IMR-90 (cell line): ENCODE results near the gene DNAH8. TPM values are rescaled to one million over a fixed set of nuclear protein-coding genes. Genes with fewer than 3 reads are reported as not detected.

Experiments
- ATAC-seq: fragments of 200-7000 bp; cut with Tn5 transposase; 2 replicates; pipeline ENCODE4 v1.9.1; 2020; ENCODE audit warnings: low read depth, mild to moderate bottlenecking, moderate library complexity
- BruUV-seq: library from RNA; stranded (reverse); fragments of 400-500 nt; replicated peaks from 2 replicates; lab custom pipeline; 2021; lab: Mats Ljungman, UMichigan
- CTCF ChIA-PET: fragments of 300-600 bp; formaldehyde crosslinking; extraction: SDS; loops from one replicate; lab custom pipeline; 2021; ENCODE audit warnings: antibody characterized with exemption; lab: Yijun Ruan, JAX
- POLR2A ChIA-PET: fragments of 300-600 bp; sonication (Branson Sonifier 250); formaldehyde crosslinking; loops from one replicate; lab custom pipeline; 2022; ENCODE audit warnings: antibody characterized with exemption; ENCODE audit not compliant: unreplicated experiment; lab: Charles Lee
- DNase-seq: peaks from one replicate; pipeline ENCODE4 v3.0.0; 2013
- H2AFZ ChIP-seq: replicated peaks from 2 replicates; pipeline ENCODE3; 2013; ENCODE audit warnings: low read length, mild to moderate bottlenecking; ENCODE audit not compliant: poor library complexity
- H2AK5ac ChIP-seq: 2 replicates; pipeline ENCODE4 v1.6.1; 2013; ENCODE audit warnings: low read depth, low read length, inconsistent platforms
- H2AK9ac ChIP-seq: replicated peaks from 2 replicates; pipeline ENCODE3; 2013; ENCODE audit warnings: mild to moderate bottlenecking, low read depth, low read length, moderate library complexity; ENCODE audit not compliant: poor library complexity
- H2BK120ac ChIP-seq: 2 replicates; pipeline ENCODE4 v1.6.1; 2013; ENCODE audit warnings: low read depth, low read length, inconsistent platforms
- H2BK15ac ChIP-seq: 3 replicates; pipeline ENCODE4 v1.6.1; 2013; ENCODE audit warnings: low read depth, low read length, inconsistent platforms
- H2BK20ac ChIP-seq: 2 replicates; pipeline ENCODE4 v1.6.1; 2013; ENCODE audit warnings: low read depth, mild to moderate bottlenecking, inconsistent platforms, low read length, moderate library complexity
- H2BK5ac ChIP-seq: 2 replicates; pipeline ENCODE4 v1.6.1; 2013; ENCODE audit warnings: mild to moderate bottlenecking, low read depth, low read length, inconsistent platforms; ENCODE audit not compliant: poor library complexity, severe bottlenecking
- H3K14ac ChIP-seq: replicated peaks from 2 replicates; pipeline ENCODE4 v1.6.1; 2013; ENCODE audit warnings: low read depth, low read length, inconsistent platforms
- H3K18ac ChIP-seq: 2 replicates; pipeline ENCODE4 v1.6.1; 2013; ENCODE audit warnings: low read depth, low read length, control low read depth
- H3K23ac ChIP-seq: 2 replicates; pipeline ENCODE4 v1.6.1; 2013; ENCODE audit warnings: low read depth, low read length, inconsistent platforms
- H3K27ac ChIP-seq: 2 replicates; pipeline ENCODE4 v1.5.1; 2013; ENCODE audit warnings: mild to moderate bottlenecking, control low read depth, low read length; ENCODE audit not compliant: insufficient read depth
- H3K27me3 ChIP-seq: 2 replicates; pipeline ENCODE4 v1.6.1; 2013; ENCODE audit warnings: low read length; ENCODE audit not compliant: control insufficient read depth, insufficient read depth
- H3K36me3 ChIP-seq: 2 replicates; pipeline ENCODE4 v1.6.1; 2013; ENCODE audit warnings: low read length, mixed read lengths; ENCODE audit not compliant: control insufficient read depth, insufficient read depth
- H3K4ac ChIP-seq: 2 replicates; pipeline ENCODE4 v1.6.1; 2013; ENCODE audit warnings: low read depth, low read length, inconsistent platforms
- H3K4me1 ChIP-seq: 2 replicates; pipeline ENCODE4 v1.6.1; 2013; ENCODE audit warnings: low read length, mixed read lengths; ENCODE audit not compliant: control insufficient read depth, insufficient read depth
- H3K4me2 ChIP-seq: 2 replicates; pipeline ENCODE4 v1.6.1; 2013; ENCODE audit warnings: low read depth, mild to moderate bottlenecking, control low read depth, low read length, moderate library complexity
- H3K4me3 ChIP-seq: 2 replicates; pipeline ENCODE4 v1.5.1; 2013; ENCODE audit warnings: low read depth, mild to moderate bottlenecking, control low read depth, low read length, moderate library complexity; ENCODE audit not compliant: insufficient read depth
- H3K56ac ChIP-seq: 2 replicates; pipeline ENCODE4 v1.6.1; 2013; ENCODE audit warnings: low read length, inconsistent platforms; ENCODE audit not compliant: insufficient read depth; ENCODE audit errors: extremely low read depth
- H3K79me1 ChIP-seq, 2 experiments: 2 replicates each; pipeline ENCODE4 v1.6.1; 2013; ENCODE audit warnings: low read length in 2 of 2, inconsistent platforms in 1 of 2, low read depth in 1 of 2
- H3K9ac ChIP-seq: 2 replicates; pipeline ENCODE4 v1.6.1; 2013; ENCODE audit warnings: low read depth, low read length, control low read depth
- H3K9me1 ChIP-seq: 2 replicates; pipeline ENCODE4 v1.6.1; 2013; ENCODE audit warnings: low read length, inconsistent platforms; ENCODE audit not compliant: insufficient read depth
- H3K9me3 ChIP-seq: 2 replicates; pipeline ENCODE4 v1.6.1; 2013; ENCODE audit warnings: low read length; ENCODE audit not compliant: control insufficient read depth, insufficient read depth
- H4K20me1 ChIP-seq: 2 replicates; pipeline ENCODE4 v1.6.1; 2013; ENCODE audit warnings: low read length, inconsistent platforms; ENCODE audit not compliant: insufficient read depth
- H4K5ac ChIP-seq: 2 replicates; pipeline ENCODE4 v1.6.1; 2013; ENCODE audit warnings: mild to moderate bottlenecking, low read depth, low read length, control low read depth
- H4K8ac ChIP-seq, 2 experiments: 2 replicates each; pipeline ENCODE4 v1.6.1; 2013; ENCODE audit warnings: low read depth in 2 of 2, low read length in 2 of 2, control low read depth in 1 of 2, inconsistent platforms in 1 of 2
- H4K91ac ChIP-seq: 2 replicates; pipeline ENCODE4 v1.6.1; 2013; ENCODE audit warnings: low read depth, low read length, inconsistent platforms; ENCODE audit not compliant: insufficient read depth
- BHLHE40 ChIP-seq: fragments of 150-350 bp; IDR thresholded peaks from 2 replicates; pipeline ENCODE4 v1.6.1; 2016; ENCODE audit warnings: mild to moderate bottlenecking, low read depth, low read length
- CEBPB ChIP-seq: IDR thresholded peaks from 2 replicates; pipeline ENCODE4 v1.6.1; 2012; ENCODE audit warnings: low read depth, low read length, improper control_type of control experiment
- FOS ChIP-seq: fragments of 150-350 bp; IDR thresholded peaks from 2 replicates; pipeline ENCODE4 v1.6.1; 2016; ENCODE audit warnings: low read depth, low read length
- MAFK ChIP-seq: IDR thresholded peaks from 2 replicates; pipeline ENCODE4 v1.6.1; 2012; ENCODE audit warnings: low read depth, low read length, improper control_type of control experiment
- MXI1 ChIP-seq: IDR thresholded peaks from 2 replicates; pipeline ENCODE4 v1.6.1; 2012; ENCODE audit warnings: low read depth, mild to moderate bottlenecking, low read length, moderate library complexity, borderline replicate concordance
- WGBS, 2 experiments: methylation state at CpG; one replicate each; pipeline versions ENCODE4 v1.1.5 to v1.1.7; 2013; ENCODE audit warnings: missing lambda C conversion rate in 2 of 2; ENCODE audit not compliant: insufficient read length in 1 of 2; ENCODE audit errors: extremely low coverage in 2 of 2; 5-methylcytosine and 5-hydroxymethylcytosine counted together
- dilution Hi-C: fragments of 300-500 bp; cut with HindIII; formaldehyde crosslinking; loops from one replicate; pipeline ENCODE4 v1.14.3; 2018; ENCODE audit warnings: low sequenced_read_pairs; ENCODE audit not compliant: unreplicated experiment
- in situ Hi-C: fragments of 300-500 bp; cut with MboI; formaldehyde crosslinking; loops from 3 replicates; pipeline ENCODE4 v1.14.3; 2019; ENCODE audit warnings: low sequenced_read_pairs, inconsistent platforms, mixed read lengths
- intact Hi-C: fragments of 100-400 bp; cut with micrococcal nuclease; formaldehyde crosslinking; loops from 2 replicates; pipeline ENCODE4 v1.10.0; 2022
- polyA plus RNA-seq, 3 experiments: library from polyadenylated mRNA; depleted of rRNA; stranded (reverse); fragments of >200 nt; gene quantifications; 2 replicates each; pipeline ENCODE4 v1.2.3, GENCODE V29; 2012; ENCODE audit warnings: low replicate concordance in 1 of 3
- total RNA-seq: library from RNA; depleted of rRNA; stranded (reverse); fragments of >200 nt; gene quantifications from 2 replicates; pipeline ENCODE4 v1.2.3, GENCODE V29; 2012
- TF ChIP-seq, protein P1 (sequence below): fragments of 150-350 bp; IDR thresholded peaks from 2 replicates; pipeline ENCODE4 v1.6.1; 2017; ENCODE audit warnings: mild to moderate bottlenecking, antibody characterized with exemption, low read length, low read depth
- TF ChIP-seq, protein P2 (sequence below): conservative IDR thresholded peaks from 2 replicates; pipeline ENCODE4 v1.5.1; 2012; ENCODE audit warnings: mild to moderate bottlenecking, low read depth, low read length, improper control_type of control experiment

The DNAH8 gene
- total and polyA plus RNA-seq, 2 of the 4 experiments (the other 2 are of a cell fraction): not detected

GRCh38 chr6:38861926-38862401 lies 146.9 kb downstream of the DNAH8 start:
- Histone ChIP-seq H2BK120ac (no peak overlapping the region), H2BK5ac (no peak overlapping the region), H4K91ac (no peak overlapping the region), H3K14ac (no peak overlapping the region), H2BK20ac (no peak overlapping the region), H3K4me2 (no peak overlapping the region), H4K8ac (no peak overlapping the region), H3K56ac (no peak overlapping the region), H3K18ac (no peak overlapping the region), H2BK15ac (no peak overlapping the region), H3K79me1 (no peaks in the 10 kb centered on the region), H3K27ac (no peak overlapping the region), H3K9me3 (no peaks in the 10 kb centered on the region), H3K9me1 (no peaks in the 10 kb centered on the region), H3K9ac (no peak overlapping the region), H3K27me3 (no peaks in the 10 kb centered on the region), H3K4me1 (no peaks in the 10 kb centered on the region), H4K20me1 (no peaks in the 10 kb centered on the region), H4K5ac (no peak overlapping the region), H3K36me3 (no peaks in the 10 kb centered on the region), H3K4ac (no peak overlapping the region), H2AFZ (no peak overlapping the region), H2AK9ac (no peak overlapping the region), H2AK5ac (no peak overlapping the region), H3K4me3 (no peak overlapping the region), H3K23ac (no peak overlapping the region)
- ATAC-seq (no peak), DNase-seq (no peak)
- BruUV-seq: no TSS peak
- intact Hi-C loops (no loop called here), in situ Hi-C loops (no loop called here), dilution Hi-C loops (no loop called here)
- CTCF ChIA-PET: no interaction called here
- POLR2A ChIA-PET: no interaction called here
- WGBS, 2 experiments: 73% methylated on average over 4 of the region's 4 CpGs; no CpG with 5 or more reads in 1 of the 2 experiments
- no peak for TF ChIP-seq CEBPB
- TF ChIP-seq MAFK: no peak
- TF ChIP-seq, protein P1, sequence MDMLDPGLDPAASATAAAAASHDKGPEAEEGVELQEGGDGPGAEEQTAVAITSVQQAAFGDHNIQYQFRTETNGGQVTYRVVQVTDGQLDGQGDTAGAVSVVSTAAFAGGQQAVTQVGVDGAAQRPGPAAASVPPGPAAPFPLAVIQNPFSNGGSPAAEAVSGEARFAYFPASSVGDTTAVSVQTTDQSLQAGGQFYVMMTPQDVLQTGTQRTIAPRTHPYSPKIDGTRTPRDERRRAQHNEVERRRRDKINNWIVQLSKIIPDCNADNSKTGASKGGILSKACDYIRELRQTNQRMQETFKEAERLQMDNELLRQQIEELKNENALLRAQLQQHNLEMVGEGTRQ: no peak
- no peak for TF ChIP-seq FOS
- TF ChIP-seq BHLHE40: no peak
- TF ChIP-seq MXI1: no peak
- TF ChIP-seq, protein P2, sequence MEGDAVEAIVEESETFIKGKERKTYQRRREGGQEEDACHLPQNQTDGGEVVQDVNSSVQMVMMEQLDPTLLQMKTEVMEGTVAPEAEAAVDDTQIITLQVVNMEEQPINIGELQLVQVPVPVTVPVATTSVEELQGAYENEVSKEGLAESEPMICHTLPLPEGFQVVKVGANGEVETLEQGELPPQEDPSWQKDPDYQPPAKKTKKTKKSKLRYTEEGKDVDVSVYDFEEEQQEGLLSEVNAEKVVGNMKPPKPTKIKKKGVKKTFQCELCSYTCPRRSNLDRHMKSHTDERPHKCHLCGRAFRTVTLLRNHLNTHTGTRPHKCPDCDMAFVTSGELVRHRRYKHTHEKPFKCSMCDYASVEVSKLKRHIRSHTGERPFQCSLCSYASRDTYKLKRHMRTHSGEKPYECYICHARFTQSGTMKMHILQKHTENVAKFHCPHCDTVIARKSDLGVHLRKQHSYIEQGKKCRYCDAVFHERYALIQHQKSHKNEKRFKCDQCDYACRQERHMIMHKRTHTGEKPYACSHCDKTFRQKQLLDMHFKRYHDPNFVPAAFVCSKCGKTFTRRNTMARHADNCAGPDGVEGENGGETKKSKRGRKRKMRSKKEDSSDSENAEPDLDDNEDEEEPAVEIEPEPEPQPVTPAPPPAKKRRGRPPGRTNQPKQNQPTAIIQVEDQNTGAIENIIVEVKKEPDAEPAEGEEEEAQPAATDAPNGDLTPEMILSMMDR: no peak
